BLaER1 (cell line): ENCODE results near the gene FGF13.

Experiments used
- H3K27ac ChIP-seq: shearing (Covaris generic); formaldehyde crosslinking; 2 replicates; pipeline ENCODE4 v1.8.1; 2022
- H3K27me3 ChIP-seq: shearing (Covaris generic); formaldehyde crosslinking; 2 replicates; pipeline ENCODE4 v1.8.1; 2022
- H3K36me3 ChIP-seq: shearing (Covaris generic); formaldehyde crosslinking; 2 replicates; pipeline ENCODE4 v1.8.1; 2022
- H3K4me1 ChIP-seq: shearing (Covaris generic); formaldehyde crosslinking; 2 replicates; pipeline ENCODE4 v1.8.1; 2022
- H3K4me2 ChIP-seq: shearing (Covaris generic); formaldehyde crosslinking; 2 replicates; pipeline ENCODE4 v1.8.1; 2022
- H3K4me3 ChIP-seq: shearing (Covaris generic); formaldehyde crosslinking; 2 replicates; pipeline ENCODE4 v1.8.1; 2022
- H3K9ac ChIP-seq: shearing (Covaris generic); formaldehyde crosslinking; 2 replicates; pipeline ENCODE4 v1.8.1; 2022
- H3K9me3 ChIP-seq: shearing (Covaris generic); formaldehyde crosslinking; 2 replicates; pipeline ENCODE4 v1.8.1; 2022
- H4K20me1 ChIP-seq: shearing (Covaris generic); formaldehyde crosslinking; 2 replicates; pipeline ENCODE4 v1.8.1; 2022
- Cebpa-rat ChIP-seq: shearing (Covaris generic); IDR thresholded peaks from 2 replicates; pipeline ENCODE4 v1.8.1; 2022

Gene FGF13

DNA sequence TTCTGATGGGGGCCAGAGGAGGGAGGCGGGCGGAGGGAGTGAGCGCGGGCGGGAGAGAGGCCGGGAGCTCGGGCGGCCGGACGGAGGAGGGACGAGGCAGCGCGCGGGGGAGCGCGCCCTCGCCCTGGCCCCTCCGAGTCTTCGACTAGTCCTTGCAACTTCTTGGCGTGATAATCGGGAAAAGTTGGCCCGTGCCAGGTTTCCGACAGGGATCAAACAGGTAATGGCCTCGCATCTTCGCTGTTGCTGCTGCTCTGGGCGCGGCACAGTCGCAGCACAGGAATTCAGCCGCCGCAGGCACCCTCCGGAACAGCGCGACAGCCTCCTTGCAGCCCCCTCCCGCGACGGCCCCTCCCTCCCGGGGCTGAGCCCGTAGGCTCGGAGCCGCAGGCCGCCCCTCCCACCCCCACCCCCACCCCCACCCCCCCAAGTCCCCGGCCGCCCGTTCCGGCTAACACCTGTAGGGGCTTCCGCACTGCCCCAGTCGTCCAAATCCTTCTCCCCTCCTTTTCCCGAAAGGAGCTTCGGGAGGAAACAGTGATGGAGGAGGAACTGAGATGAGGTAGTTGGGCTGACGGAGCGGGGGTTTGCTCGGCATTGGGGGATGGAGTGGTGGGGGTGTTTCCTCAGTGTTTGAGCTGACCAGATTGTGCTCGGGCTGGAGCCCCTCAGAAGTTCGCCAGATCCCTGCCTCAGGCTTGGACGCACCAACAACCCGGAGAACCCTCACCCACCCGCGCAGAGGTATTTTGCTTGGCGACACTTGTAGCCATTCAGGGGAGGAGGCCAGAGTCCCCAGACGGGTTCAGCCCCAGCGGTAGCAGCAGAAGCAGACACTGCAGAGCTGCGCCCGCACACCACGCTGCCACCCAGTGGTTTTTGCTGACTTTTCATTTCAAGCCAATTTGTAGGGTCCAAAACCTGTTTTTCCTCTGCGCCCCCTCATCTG lies at the start of gene FGF13:
TSS of gene FGF13 (minus strand) at position 319 of the 949 bp plus-strand sequence. CDS start 714 bp downstream, outside the sequence.
- TF ChIP-seq Cebpa-rat: no peak
- Histone ChIP-seq H3K27me3 (peaks cover 73% of the 10 kb centered on the region), H3K9me3 (peaks cover 20% of the 10 kb centered on the region; the same call in 1 of the 2 replicates), H4K20me1 (no peaks in the 10 kb centered on the region), H3K4me2 (no peak within 1 kb of the TSS), H3K9ac (no peak within 1 kb of the TSS), H3K4me3 (no peak within 1 kb of the TSS), H3K36me3 (no peaks in the 10 kb centered on the region), H3K27ac (no peak within 1 kb of the TSS), H3K4me1 (no peaks in the 10 kb centered on the region)

DNA sequence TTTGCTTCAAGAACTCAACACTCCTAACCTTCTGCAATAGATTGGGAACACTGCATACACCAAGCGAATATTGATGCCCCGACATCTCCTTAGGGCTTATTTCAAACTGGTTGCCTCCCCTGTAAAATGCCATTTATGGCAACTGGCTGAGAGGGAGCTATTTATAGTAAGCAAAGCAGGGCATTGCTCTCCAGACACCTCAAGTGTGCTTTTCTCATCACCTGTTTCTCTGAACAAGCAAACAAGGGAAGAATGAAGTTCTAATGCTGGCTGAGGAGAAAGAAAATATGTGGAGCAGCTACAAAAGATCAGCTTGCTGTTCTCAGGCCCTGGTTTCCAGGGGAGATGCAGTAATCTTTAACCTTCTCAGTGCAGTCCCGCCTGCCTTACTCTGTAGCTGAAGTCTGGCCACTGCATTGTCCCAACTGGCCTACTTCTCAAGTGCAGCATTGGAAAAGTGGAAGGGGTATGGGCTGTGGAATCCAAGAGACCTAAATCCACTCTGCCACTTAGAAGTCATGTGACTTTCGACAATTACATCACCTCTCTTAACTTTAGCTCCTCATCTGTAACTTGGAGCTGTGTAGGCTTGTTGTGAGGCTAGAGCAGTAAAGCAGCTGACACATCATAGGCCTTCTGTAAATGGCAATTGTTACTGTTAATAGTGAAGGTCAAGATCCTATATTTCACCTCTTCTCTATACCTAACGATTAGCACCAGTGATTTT lies 47.9 kb upstream of the FGF13 start:
- Histone ChIP-seq H4K20me1 (peaks cover 39% of the 10 kb centered on the region; the same call in 1 of the 2 replicates), H3K36me3 (no peaks in the 10 kb centered on the region), H3K9me3 (no peaks in the 10 kb centered on the region), H3K9ac (no peak overlapping the region), H3K4me3 (no peak overlapping the region), H3K4me2 (no peak overlapping the region), H3K27ac (no peak overlapping the region), H3K4me1 (no peaks in the 10 kb centered on the region), H3K27me3 (peaks cover 97% of the 10 kb centered on the region)
- TF ChIP-seq Cebpa-rat: no peak

DNA sequence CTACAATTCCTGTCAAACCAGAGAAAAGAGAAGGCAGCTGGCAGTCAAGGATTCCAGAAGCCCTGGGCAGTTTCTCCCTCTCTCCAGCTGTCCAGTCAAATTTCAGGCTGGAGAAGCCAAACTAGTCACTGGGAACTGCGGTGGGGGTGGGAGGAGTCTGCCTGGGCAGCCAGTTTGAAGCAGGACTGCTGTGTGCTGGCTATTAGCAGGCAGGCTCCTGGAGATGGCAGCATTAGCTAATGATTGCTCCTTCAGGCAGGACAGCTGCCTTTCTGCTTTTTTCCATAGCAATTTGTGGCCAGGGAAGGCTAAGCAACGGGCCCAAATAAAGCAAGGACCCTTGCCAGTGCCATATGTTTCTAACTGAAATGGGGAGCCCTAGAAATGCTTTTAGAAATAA lies 44.7 kb upstream of the FGF13 start:
- H3K36me3 ChIP-seq: no peaks in the 10 kb centered on the region
- H3K9me3 ChIP-seq: no peaks in the 10 kb centered on the region
- H4K20me1 ChIP-seq: peaks cover 39% of the 10 kb centered on the region; the same call in 1 of the 2 replicates
- TF ChIP-seq Cebpa-rat: no peak
- peaks cover 98% of the 10 kb centered on the region for H3K27me3 ChIP-seq
- H3K27ac ChIP-seq: no peak overlapping the region
- no peak overlapping the region for H3K9ac ChIP-seq
- no peak overlapping the region for H3K4me2 ChIP-seq
- H3K4me1 ChIP-seq: no peaks in the 10 kb centered on the region
- no peak overlapping the region for H3K4me3 ChIP-seq

DNA sequence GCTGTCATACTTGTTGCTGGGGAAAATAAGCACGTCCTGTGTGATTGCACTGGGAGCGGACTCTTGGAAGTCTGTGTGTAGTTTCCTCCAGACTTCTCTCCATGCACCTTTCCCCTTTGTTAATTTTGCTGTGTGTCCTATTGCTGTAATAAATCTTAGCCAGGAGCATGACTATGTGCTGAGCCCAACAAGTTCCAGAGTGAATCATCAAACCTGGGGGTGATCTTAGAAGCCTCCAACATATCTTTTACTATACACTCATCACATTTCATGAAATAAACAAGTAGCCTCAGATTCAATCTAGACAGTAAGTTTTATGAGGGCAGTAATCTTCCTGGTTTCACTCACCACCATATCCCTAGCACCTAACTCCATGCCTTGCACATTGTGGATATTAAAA lies 43.3 kb upstream of the FGF13 start:
- H3K4me1 ChIP-seq: 0 out of 2 replicates have a peak, but pooled peaks cover 6% of the 10 kb centered on the region
- peaks cover 97% of the 10 kb centered on the region for H3K27me3 ChIP-seq
- H3K4me2 ChIP-seq: no peak overlapping the region
- H4K20me1 ChIP-seq: peaks cover 31% of the 10 kb centered on the region; the same call in 1 of the 2 replicates
- no peak overlapping the region for H3K27ac ChIP-seq
- no peaks in the 10 kb centered on the region for H3K9me3 ChIP-seq
- H3K4me3 ChIP-seq: no peak overlapping the region
- no peaks in the 10 kb centered on the region for H3K36me3 ChIP-seq
- H3K9ac ChIP-seq: no peak overlapping the region
- no peak for TF ChIP-seq Cebpa-rat

DNA sequence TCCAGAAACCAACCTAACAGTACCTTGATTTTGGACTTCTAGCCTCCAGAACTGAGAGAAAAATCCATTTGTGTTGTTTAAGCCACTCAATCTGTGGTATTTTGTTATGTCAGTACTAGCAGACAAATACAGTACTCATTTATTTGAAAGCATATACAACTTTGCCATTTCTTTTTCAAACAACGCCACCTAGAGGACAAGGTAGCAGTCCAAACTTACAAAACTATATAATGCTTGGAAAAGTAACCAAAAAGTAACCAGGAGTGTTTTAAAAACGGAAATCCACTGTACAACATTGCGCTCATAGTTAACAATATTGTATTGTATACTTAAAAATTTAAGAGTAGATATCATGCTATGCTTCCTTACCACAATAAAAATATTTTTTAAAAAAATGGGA lies 37.0 kb upstream of the FGF13 start:
- Histone ChIP-seq H3K36me3 (no peaks in the 10 kb centered on the region), H3K9me3 (no peaks in the 10 kb centered on the region), H3K27me3 (peaks cover 87% of the 10 kb centered on the region)

GRCh38 chrX:138745196-138745595 lies 33.7 kb upstream of the FGF13 start:
- Histone ChIP-seq H3K4me1 (peaks cover 6% of the 10 kb centered on the region; the same call in 1 of the 2 replicates), H3K36me3 (no peaks in the 10 kb centered on the region), H3K27ac (no peak overlapping the region), H3K9ac (no peak overlapping the region), H4K20me1 (no peaks in the 10 kb centered on the region; the same call in 1 of the 2 replicates), H3K4me2 (no peak overlapping the region), H3K27me3 (peaks cover 89% of the 10 kb centered on the region), H3K9me3 (no peaks in the 10 kb centered on the region), H3K4me3 (no peak overlapping the region)
- TF ChIP-seq Cebpa-rat: no peak

More for the DNA sequence above, 37.0 kb upstream of the FGF13 start:
- Histone ChIP-seq H3K4me2 (no peak overlapping the region), H3K4me1 (0 out of 2 replicates have a peak, but pooled peaks cover 6% of the 10 kb centered on the region), H4K20me1 (no peaks in the 10 kb centered on the region; the same call in 1 of the 2 replicates), H3K4me3 (no peak overlapping the region), H3K27ac (no peak overlapping the region), H3K9ac (no peak overlapping the region)
- TF ChIP-seq Cebpa-rat: no peak

DNA sequence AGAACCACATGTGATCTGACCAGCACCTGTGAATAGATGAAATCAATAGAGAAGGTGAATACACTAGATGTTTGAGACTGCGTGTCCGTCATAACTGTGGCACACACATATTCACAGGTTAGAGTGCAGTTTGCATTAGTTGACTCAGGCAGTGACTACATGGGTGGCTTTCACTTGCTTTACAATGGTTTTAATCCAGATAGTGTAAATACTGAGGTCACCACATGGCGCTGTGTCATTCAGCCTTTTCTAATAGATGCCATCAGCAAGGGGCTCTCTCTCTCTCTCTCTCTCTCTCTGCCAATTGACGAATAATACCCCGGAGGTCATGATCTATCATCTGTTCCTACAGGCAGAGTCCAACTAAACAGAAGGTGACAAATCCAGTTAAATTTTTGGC lies 30.7 kb upstream of the FGF13 start:
- Histone ChIP-seq H3K36me3 (no peaks in the 10 kb centered on the region), H3K27me3 (peaks cover 93% of the 10 kb centered on the region), H3K4me1 (peaks cover 6% of the 10 kb centered on the region; the same call in 1 of the 2 replicates), H4K20me1 (no peaks in the 10 kb centered on the region; the same call in 1 of the 2 replicates), H3K4me2 (no peak overlapping the region), H3K27ac (no peak overlapping the region), H3K9me3 (no peaks in the 10 kb centered on the region), H3K4me3 (no peak overlapping the region), H3K9ac (no peak overlapping the region)
- TF ChIP-seq Cebpa-rat: no peak

GRCh38 chrX:138740341-138740740 lies 28.8 kb upstream of the FGF13 start:
- no peaks in the 10 kb centered on the region; the same call in 1 of the 2 replicates for H4K20me1 ChIP-seq
- no peak overlapping the region for H3K9ac ChIP-seq
- H3K4me3 ChIP-seq: no peak overlapping the region
- peaks cover 10% of the 10 kb centered on the region; the same call in 1 of the 2 replicates for H3K4me1 ChIP-seq
- H3K36me3 ChIP-seq: no peaks in the 10 kb centered on the region
- no peak overlapping the region for H3K27ac ChIP-seq
- H3K4me2 ChIP-seq: no peak overlapping the region
- H3K27me3 ChIP-seq: peaks cover 89% of the 10 kb centered on the region
- H3K9me3 ChIP-seq: no peaks in the 10 kb centered on the region
- TF ChIP-seq Cebpa-rat: no peak

- H4K20me1 ChIP-seq: peaks cover 6% of the 10 kb centered on the region; the same call in 1 of the 2 replicates
- H3K4me2 ChIP-seq: no peak overlapping the region
- no peaks in the 10 kb centered on the region for H3K36me3 ChIP-seq
- H3K27me3 ChIP-seq: peaks cover 93% of the 10 kb centered on the region
- H3K27ac ChIP-seq: no peak overlapping the region
- TF ChIP-seq Cebpa-rat: no peak
- H3K9me3 ChIP-seq: no peaks in the 10 kb centered on the region
- no peak overlapping the region for H3K9ac ChIP-seq
- H3K4me3 ChIP-seq: no peak overlapping the region
- no peaks in the 10 kb centered on the region for H3K4me1 ChIP-seq
Measured at GRCh38 chrX:138723301-138723700, 11.8 kb upstream of the FGF13 start.

- TF ChIP-seq Cebpa-rat: no peak
Measured at GRCh38 chrX:138719396-138719795, 7.9 kb upstream of the FGF13 start.

More at GRCh38 chrX:138719396-138719795, 7.9 kb upstream of the FGF13 start:
- H3K27ac ChIP-seq: no peak overlapping the region
- no peaks in the 10 kb centered on the region for H3K36me3 ChIP-seq
- no peak overlapping the region for H3K4me3 ChIP-seq
- H3K4me1 ChIP-seq: no peaks in the 10 kb centered on the region
- no peaks in the 10 kb centered on the region for H3K9me3 ChIP-seq
- H3K9ac ChIP-seq: no peak overlapping the region
- H4K20me1 ChIP-seq: peaks cover 6% of the 10 kb centered on the region; the same call in 1 of the 2 replicates
- H3K4me2 ChIP-seq: no peak overlapping the region
- H3K27me3 ChIP-seq: peaks cover 98% of the 10 kb centered on the region
